Measurements from ENCODE around the gene RET.

DNA sequence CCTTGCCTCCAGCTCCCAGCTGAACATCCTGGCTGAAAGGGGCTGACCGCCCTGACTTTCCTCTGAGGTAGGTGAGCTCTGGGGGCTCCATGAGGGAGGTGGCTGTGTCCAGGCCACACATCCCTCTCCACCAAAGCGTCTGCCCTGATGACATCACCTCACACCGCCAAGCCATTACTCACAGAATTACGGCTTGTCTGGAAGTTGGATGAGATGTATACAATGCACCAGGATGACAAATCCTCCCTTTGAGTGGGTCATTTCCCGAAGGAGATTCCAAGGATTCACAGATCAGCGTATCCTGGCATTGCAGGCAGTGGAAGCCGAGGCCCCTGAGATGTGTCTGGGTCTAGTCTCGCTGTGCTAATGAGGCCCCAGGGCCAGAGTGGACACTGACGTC, 15.1 kb upstream of the RET start:
- TF ChIP-seq JUND (IDR thresholded peaks at IDR 0.05; ENCODE audit: low read length) = no peak
- TF ChIP-seq, protein P1, sequence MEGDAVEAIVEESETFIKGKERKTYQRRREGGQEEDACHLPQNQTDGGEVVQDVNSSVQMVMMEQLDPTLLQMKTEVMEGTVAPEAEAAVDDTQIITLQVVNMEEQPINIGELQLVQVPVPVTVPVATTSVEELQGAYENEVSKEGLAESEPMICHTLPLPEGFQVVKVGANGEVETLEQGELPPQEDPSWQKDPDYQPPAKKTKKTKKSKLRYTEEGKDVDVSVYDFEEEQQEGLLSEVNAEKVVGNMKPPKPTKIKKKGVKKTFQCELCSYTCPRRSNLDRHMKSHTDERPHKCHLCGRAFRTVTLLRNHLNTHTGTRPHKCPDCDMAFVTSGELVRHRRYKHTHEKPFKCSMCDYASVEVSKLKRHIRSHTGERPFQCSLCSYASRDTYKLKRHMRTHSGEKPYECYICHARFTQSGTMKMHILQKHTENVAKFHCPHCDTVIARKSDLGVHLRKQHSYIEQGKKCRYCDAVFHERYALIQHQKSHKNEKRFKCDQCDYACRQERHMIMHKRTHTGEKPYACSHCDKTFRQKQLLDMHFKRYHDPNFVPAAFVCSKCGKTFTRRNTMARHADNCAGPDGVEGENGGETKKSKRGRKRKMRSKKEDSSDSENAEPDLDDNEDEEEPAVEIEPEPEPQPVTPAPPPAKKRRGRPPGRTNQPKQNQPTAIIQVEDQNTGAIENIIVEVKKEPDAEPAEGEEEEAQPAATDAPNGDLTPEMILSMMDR (IDR thresholded peaks at IDR 0.05; ENCODE audit: control extremely low read depth in 1 of 3, insufficient read depth in 1 of 3, low read depth in 1 of 3, low read length in 3 of 3) = no peak
- TF ChIP-seq NRF1 (IDR thresholded peaks at IDR 0.05; ENCODE audit: low read depth, low read length) = no peak
- no peak for TF ChIP-seq EZH2 (IDR thresholded peaks at IDR 0.05; ENCODE audit: low read depth, low read length, severe bottlenecking)
- TF ChIP-seq RBBP5 (IDR thresholded peaks at IDR 0.05; ENCODE audit: borderline replicate concordance, low read depth, low read length) = no peak
- TF ChIP-seq RFX5 (IDR thresholded peaks at IDR 0.05; ENCODE audit: borderline replicate concordance, low read depth, low read length) = no peak
- no peak for TF ChIP-seq POLR2AphosphoS5 (IDR thresholded peaks at IDR 0.05; ENCODE audit: low read depth, low read length)
- TF ChIP-seq, protein P2, sequence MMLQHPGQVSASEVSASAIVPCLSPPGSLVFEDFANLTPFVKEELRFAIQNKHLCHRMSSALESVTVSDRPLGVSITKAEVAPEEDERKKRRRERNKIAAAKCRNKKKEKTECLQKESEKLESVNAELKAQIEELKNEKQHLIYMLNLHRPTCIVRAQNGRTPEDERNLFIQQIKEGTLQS (IDR thresholded peaks at IDR 0.05; ENCODE audit: insufficient read depth, low read depth, low read length) = no peak

Measured in H1 (cell line).